OCI-LY7 (cell line): Measurements from ENCODE around the gene OFD1. TPM values are rescaled to one million over a fixed set of nuclear protein-coding genes. Genes with fewer than 3 reads are reported as not detected.

Source experiments
- BruUV-seq: library from RNA; stranded (reverse); fragments of 400-500 nt; replicated peaks from 2 replicates; lab custom pipeline; 2021; lab: Mats Ljungman, UMichigan
- CTCF ChIA-PET: fragments of 300-600 bp; sonication (Branson Sonifier 250); formaldehyde crosslinking; loops from one replicate; lab custom pipeline; 2022; ENCODE audit warnings: antibody characterized with exemption; ENCODE audit not compliant: unreplicated experiment; lab: Charles Lee
- POLR2A ChIA-PET: fragments of 300-600 bp; sonication (Branson Sonifier 250); formaldehyde crosslinking; loops from one replicate; lab custom pipeline; 2022; ENCODE audit warnings: antibody characterized with exemption; lab: Charles Lee
- DNase-seq: peaks from one replicate; pipeline ENCODE4 v3.0.0-alpha.2; 2015; ENCODE audit warnings: low spot score
- H2AFZ ChIP-seq: fragments of 200-600 bp; sonication (generic), shearing (Covaris generic); 2 replicates; pipeline ENCODE4 v1.6.1; 2014; ENCODE audit warnings: mild to moderate bottlenecking, antibody characterized with exemption, low read length, moderate library complexity
- H3K27ac ChIP-seq: fragments of 200-600 bp; sonication (generic); 2 replicates; pipeline ENCODE4 v1.5.1; 2014; ENCODE audit warnings: mixed run types, low read depth, mild to moderate bottlenecking, moderate library complexity, low read length, inconsistent platforms; ENCODE audit not compliant: poor library complexity, severe bottlenecking
- H3K36me3 ChIP-seq: fragments of 200-600 bp; sonication (generic); 2 replicates; pipeline ENCODE4 v1.6.1; 2014; ENCODE audit warnings: mild to moderate bottlenecking, antibody characterized with exemption, low read length, moderate library complexity, mixed read lengths; ENCODE audit not compliant: insufficient read depth
- H3K4me1 ChIP-seq: fragments of 200-600 bp; sonication (generic); 2 replicates; pipeline ENCODE4 v1.5.1; 2014; ENCODE audit warnings: mild to moderate bottlenecking, low read length; ENCODE audit not compliant: insufficient read depth, poor library complexity, severe bottlenecking
- H3K4me2 ChIP-seq: fragments of 200-600 bp; sonication (generic); 2 replicates; pipeline ENCODE4 v1.6.1; 2014; ENCODE audit warnings: mild to moderate bottlenecking, low read length
- H3K4me3 ChIP-seq: fragments of 200-600 bp; sonication (generic); 2 replicates; pipeline ENCODE4 v1.5.1; 2014; ENCODE audit warnings: mild to moderate bottlenecking, low read depth, low read length; ENCODE audit not compliant: poor library complexity, severe bottlenecking
- H3K79me2 ChIP-seq: fragments of 200-600 bp; sonication (generic); 2 replicates; pipeline ENCODE4 v1.6.1; 2016; ENCODE audit warnings: low read depth, mild to moderate bottlenecking, low read length, moderate library complexity, mixed read lengths; ENCODE audit not compliant: insufficient read depth
- H3K9me2 ChIP-seq: fragments of 200-600 bp; sonication (generic); 2 replicates; pipeline ENCODE4 v1.6.1; 2016; ENCODE audit warnings: mild to moderate bottlenecking, low read length, mixed read lengths; ENCODE audit not compliant: insufficient read depth
- H3K9me3 ChIP-seq: fragments of 200-600 bp; sonication (generic); 2 replicates; pipeline ENCODE4 v1.6.1; 2014; ENCODE audit warnings: mild to moderate bottlenecking, mixed run types, low read length, mixed read lengths
- H4K20me1 ChIP-seq: fragments of 200-600 bp; sonication (generic); 2 replicates; pipeline ENCODE4 v1.6.1; 2014; ENCODE audit warnings: mild to moderate bottlenecking, antibody characterized with exemption, low read length, moderate library complexity, mixed read lengths; ENCODE audit not compliant: insufficient read depth
- EZH2phosphoT487 ChIP-seq: fragments of 200-600 bp; sonication (generic); IDR thresholded peaks from 2 replicates; pipeline ENCODE4 v1.6.1; 2018; ENCODE audit warnings: low read depth, borderline replicate concordance, mild to moderate bottlenecking, mixed run types, antibody characterized with exemption, low read length, moderate library complexity, mixed read lengths
- intact Hi-C: fragments of 100-400 bp; cut with micrococcal nuclease; formaldehyde crosslinking; loops from one replicate; pipeline ENCODE4 v1.10.0; 2022; ENCODE audit not compliant: unreplicated experiment
- total RNA-seq, 2 experiments: library from RNA; depleted of rRNA in 1 of 2; stranded (reverse); fragments of >200 nt in 1 of 2; shearing (Covaris generic) in 1 of 2; gene quantifications; 2 replicates each; pipeline ENCODE4 v1.2.3, GENCODE V29; 2014 to 2022
- TF ChIP-seq, protein P1 (sequence below): fragments of 200-600 bp; sonication (generic); conservative IDR thresholded peaks from 2 replicates; pipeline ENCODE4 v1.5.1; 2014; ENCODE audit warnings: mild to moderate bottlenecking, antibody characterized with exemption, low read length, moderate library complexity, mixed read lengths

The OFD1 gene
- total RNA-seq, 2 experiments from 2014 or later: 60.7 to 64.7 TPM

- TF ChIP-seq, protein P1, sequence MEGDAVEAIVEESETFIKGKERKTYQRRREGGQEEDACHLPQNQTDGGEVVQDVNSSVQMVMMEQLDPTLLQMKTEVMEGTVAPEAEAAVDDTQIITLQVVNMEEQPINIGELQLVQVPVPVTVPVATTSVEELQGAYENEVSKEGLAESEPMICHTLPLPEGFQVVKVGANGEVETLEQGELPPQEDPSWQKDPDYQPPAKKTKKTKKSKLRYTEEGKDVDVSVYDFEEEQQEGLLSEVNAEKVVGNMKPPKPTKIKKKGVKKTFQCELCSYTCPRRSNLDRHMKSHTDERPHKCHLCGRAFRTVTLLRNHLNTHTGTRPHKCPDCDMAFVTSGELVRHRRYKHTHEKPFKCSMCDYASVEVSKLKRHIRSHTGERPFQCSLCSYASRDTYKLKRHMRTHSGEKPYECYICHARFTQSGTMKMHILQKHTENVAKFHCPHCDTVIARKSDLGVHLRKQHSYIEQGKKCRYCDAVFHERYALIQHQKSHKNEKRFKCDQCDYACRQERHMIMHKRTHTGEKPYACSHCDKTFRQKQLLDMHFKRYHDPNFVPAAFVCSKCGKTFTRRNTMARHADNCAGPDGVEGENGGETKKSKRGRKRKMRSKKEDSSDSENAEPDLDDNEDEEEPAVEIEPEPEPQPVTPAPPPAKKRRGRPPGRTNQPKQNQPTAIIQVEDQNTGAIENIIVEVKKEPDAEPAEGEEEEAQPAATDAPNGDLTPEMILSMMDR: no peak
- no peak for TF ChIP-seq EZH2phosphoT487
- Histone ChIP-seq H3K9me3 (no peaks in the 10 kb centered on the region), H3K36me3 (peaks cover 94% of the 10 kb centered on the region), H4K20me1 (no peaks in the 10 kb centered on the region), H2AFZ (no peak overlapping the region), H3K4me1 (peaks cover 46% of the 10 kb centered on the region), H3K4me3 (no peak overlapping the region), H3K79me2 (peaks cover 17% of the 10 kb centered on the region; the same call in 1 of the 2 replicates), H3K9me2 (no peaks in the 10 kb centered on the region), H3K4me2 (no peak overlapping the region), H3K27ac (no peak overlapping the region)
- intact Hi-C loops: no loop called here
- ChIA-PET CTCF (interaction anchor here (0.5 kb wide), 1 partner anchor 283 kb away, joined by 3 read pairs; no protein-coding TSS in a partner anchor), POLR2A (interaction anchor here (1.0 to 1.1 kb wide), 2 partner anchors 9 to 12 kb away, joined by 3 read pairs; no protein-coding TSS in a partner anchor)
- BruUV-seq: no TSS peak
- no peak for DNase-seq
Measured at GRCh38 chrX:13748486-13748885, 13.9 kb downstream of the OFD1 start.

GRCh38 chrX:13750204-13750603 is 15.7 kb downstream of the OFD1 start:
- H3K79me2 ChIP-seq: peaks cover 26% of the 10 kb centered on the region; the same call in 1 of the 2 replicates
- peak overlapping the region; percentile 57 for H3K27ac ChIP-seq
- H3K36me3 ChIP-seq: peaks cover 95% of the 10 kb centered on the region
- intact Hi-C loops: loop anchor here (1.0 to 10.0 kb wide), 3 partner anchors 92 to 1125 kb away; partner anchors contain the start of genes FANCB and MOSPD2
- H2AFZ ChIP-seq: no peak overlapping the region
- BruUV-seq: no TSS peak
- H3K4me2 ChIP-seq: 0 out of 2 replicates have a peak overlapping the region, but pooled peaks have one; percentile 31
- H3K9me3 ChIP-seq: no peaks in the 10 kb centered on the region
- H3K4me3 ChIP-seq: no peak overlapping the region
- peaks cover 51% of the 10 kb centered on the region for H3K4me1 ChIP-seq
- ChIA-PET POLR2A (interaction anchor here (3.5 to 6.3 kb wide), 2 partner anchors 8 to 16 kb away, joined by 15 to 52 read pairs; partner anchors contain the start of genes OFD1 and TRAPPC2), CTCF (interaction anchor here (0.9 kb wide), 1 partner anchor 9 kb away, joined by 3 read pairs; no protein-coding TSS in a partner anchor)
- no peaks in the 10 kb centered on the region for H4K20me1 ChIP-seq
- TF ChIP-seq, protein P1: peak; percentile 79
- no peak for TF ChIP-seq EZH2phosphoT487
- H3K9me2 ChIP-seq: no peaks in the 10 kb centered on the region
- peak; percentile 64 for DNase-seq

DNA sequence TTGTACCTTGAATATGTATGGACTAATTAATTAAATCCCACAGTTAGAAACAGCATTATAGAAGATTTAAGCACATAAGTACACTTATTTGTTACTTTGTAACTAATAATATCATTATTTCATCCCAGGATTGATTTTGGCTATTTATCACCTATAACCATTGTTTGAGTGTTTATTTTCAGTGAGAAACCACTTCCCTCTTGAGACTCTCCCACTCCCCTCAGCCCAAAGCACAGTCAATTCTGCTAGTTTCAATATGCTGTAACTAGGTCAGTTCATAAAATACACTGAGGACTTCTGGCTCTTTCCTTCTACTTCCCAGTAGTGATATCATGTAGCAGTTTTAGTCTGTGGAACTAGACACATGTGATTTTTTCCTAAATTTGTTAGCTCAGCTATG is 16.3 kb downstream of the OFD1 start:
- H3K36me3 ChIP-seq: peaks cover 95% of the 10 kb centered on the region
- no peaks in the 10 kb centered on the region for H4K20me1 ChIP-seq
- CTCF ChIA-PET: interaction anchor here (0.6 kb wide), 1 partner anchor 14 kb away, joined by 3 read pairs; no protein-coding TSS in a partner anchor
- no peak for TF ChIP-seq EZH2phosphoT487
- TF ChIP-seq, protein P1: no peak
- POLR2A ChIA-PET: interaction anchor here (3.5 to 6.3 kb wide), 2 partner anchors 9 to 16 kb away, joined by 15 to 52 read pairs; partner anchors contain the start of genes OFD1 and TRAPPC2
- BruUV-seq: no TSS peak
- intact Hi-C loops: loop anchor here (1.0 to 10.0 kb wide), 3 partner anchors 93 to 1124 kb away; partner anchors contain the start of genes FANCB and MOSPD2
- H3K4me2 ChIP-seq: peak overlapping the region; percentile 31; the same call in 1 of the 2 replicates
- no peaks in the 10 kb centered on the region for H3K9me2 ChIP-seq
- peaks cover 57% of the 10 kb centered on the region for H3K4me1 ChIP-seq
- H3K4me3 ChIP-seq: no peak overlapping the region
- DNase-seq: no peak
- H3K9me3 ChIP-seq: no peaks in the 10 kb centered on the region
- peaks cover 32% of the 10 kb centered on the region; the same call in 1 of the 2 replicates for H3K79me2 ChIP-seq
- H3K27ac ChIP-seq: peak overlapping the region; percentile 57
- no peak overlapping the region for H2AFZ ChIP-seq
